Epithelial cell of esophagus (primary cell): ENCODE data around the gene CPED1.

Source experiments
- DNase-seq: peaks from one replicate; pipeline ENCODE4 v3.0.0; 2010; ENCODE audit warnings: low read depth
- H3K4me3 ChIP-seq: 2 replicates; pipeline ENCODE4 v1.5.1; 2011; ENCODE audit warnings: mild to moderate bottlenecking, low read length, control low read depth
- CTCF ChIP-seq: IDR thresholded peaks from 2 replicates; pipeline ENCODE4 v1.5.1; 2011; ENCODE audit warnings: low read depth, mild to moderate bottlenecking, low read length, control low read depth, inconsistent platforms; ENCODE audit not compliant: insufficient read depth; ENCODE audit errors: missing control alignments

The CPED1 gene

DNA sequence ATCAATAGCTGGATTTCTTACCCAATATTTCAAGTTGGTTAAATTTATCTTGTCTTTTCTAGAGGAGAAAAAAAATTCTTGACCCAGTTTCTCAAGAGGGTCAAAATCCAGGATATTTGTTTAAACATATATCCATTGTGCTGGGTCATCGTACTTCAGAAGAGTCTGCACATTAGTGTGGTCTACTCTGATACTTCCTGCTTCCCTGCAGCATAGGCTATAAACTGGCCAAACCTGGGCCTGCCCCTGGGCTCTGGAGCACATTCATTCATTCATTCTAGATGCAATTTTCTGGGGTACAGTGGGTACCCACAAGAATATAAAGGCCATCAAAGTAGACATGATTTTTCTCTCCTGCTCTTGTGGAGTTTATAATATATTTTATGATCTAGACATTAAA, 198.2 kb downstream of the CPED1 start:
- TF ChIP-seq CTCF, result no peak
- H3K4me3 ChIP-seq, result no peak overlapping the region
- no peak for DNase-seq

- DNase-seq, result no peak
- TF ChIP-seq CTCF, result no peak
- H3K4me3 ChIP-seq, result no peak overlapping the region
These were observed 198.7 kb downstream of the CPED1 start for GRCh38 chr7:121187222-121187621.

GRCh38 chr7:121187676-121188075, 199.2 kb downstream of the CPED1 start:
- DNase-seq, result peak; percentile 21
- TF ChIP-seq CTCF, result no peak
- H3K4me3 ChIP-seq, result no peak overlapping the region

DNA sequence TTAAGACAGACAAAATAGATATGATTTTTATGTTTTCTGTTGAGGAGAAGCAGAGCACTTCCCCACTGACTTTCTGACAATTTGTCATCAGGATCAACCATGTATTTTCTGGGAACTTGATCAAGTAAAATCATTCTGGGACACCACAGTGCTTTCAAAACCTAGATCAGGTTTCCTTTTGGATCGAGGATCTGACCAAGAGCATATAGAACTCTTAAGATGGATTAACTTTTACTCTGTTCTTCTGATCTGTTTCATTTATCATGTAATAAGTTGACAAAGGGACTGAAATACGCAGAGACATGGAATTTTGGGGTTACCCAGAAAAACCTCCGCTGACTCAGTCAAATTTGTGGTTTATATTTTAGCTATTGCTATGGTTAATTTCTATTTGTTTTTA, 204.3 kb downstream of the CPED1 start:
- no peak for TF ChIP-seq CTCF
- no peak overlapping the region for H3K4me3 ChIP-seq
- no peak for DNase-seq

DNA sequence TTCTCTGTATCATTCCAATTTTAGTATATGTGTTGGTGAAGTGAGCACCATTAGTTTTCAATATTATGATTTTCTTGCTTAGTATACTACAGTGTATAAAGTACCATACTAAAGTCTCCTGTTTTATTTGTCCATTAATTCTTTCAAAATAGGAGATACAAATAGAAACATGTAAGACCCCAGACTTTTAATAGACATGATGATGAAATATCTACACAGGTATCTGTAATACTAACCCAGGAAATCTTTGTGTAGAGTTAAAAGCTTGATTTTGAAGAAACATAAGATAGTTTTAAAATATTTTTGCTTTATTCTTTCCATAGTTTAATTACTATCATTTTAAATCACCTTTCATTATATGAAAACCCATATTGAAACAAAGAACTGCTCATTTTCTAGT, 206.5 kb downstream of the CPED1 start:
- H3K4me3 ChIP-seq, result no peak overlapping the region
- no peak for DNase-seq
- TF ChIP-seq CTCF, result no peak

DNA sequence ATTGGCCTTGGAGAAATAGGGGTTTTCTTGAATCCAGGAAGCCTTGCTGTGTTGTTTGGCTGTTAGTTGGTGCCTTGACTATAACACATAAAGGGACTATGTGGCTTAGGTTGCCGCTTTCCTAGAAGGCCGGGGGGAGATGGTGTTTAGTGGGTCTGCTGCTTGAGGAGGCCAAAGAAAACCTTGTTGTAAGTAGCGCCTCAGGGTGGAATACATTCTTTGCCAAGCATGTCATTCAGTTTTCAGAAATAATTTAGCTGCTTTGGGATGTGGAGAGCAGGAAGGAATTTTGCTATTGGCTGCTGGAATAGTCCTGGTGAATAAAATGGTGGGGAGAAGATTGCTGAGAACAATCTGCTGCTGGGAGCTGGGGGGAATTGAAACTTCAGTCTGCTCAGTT, 207.4 kb downstream of the CPED1 start:
- DNase-seq, result peak; percentile 31
- no peak overlapping the region for H3K4me3 ChIP-seq
- TF ChIP-seq CTCF, result no peak

- DNase-seq, result no peak
- no peak overlapping the region for H3K4me3 ChIP-seq
- TF ChIP-seq CTCF, result no peak
These were observed 207.8 kb downstream of the CPED1 start for GRCh38 chr7:121196286-121196685.
